GM20000 (cell line): ENCODE results near the gene JAG1.

Experiments
- DNase-seq: peaks from one replicate; pipeline ENCODE4 v3.0.0; 2012; ENCODE audit warnings: low spot score
- TF ChIP-seq, protein P1 (sequence below): IDR thresholded peaks from 2 replicates; pipeline ENCODE4 v1.5.1; 2012; ENCODE audit warnings: mild to moderate bottlenecking, control low read depth; ENCODE audit errors: extremely low read depth, missing control alignments

The JAG1 gene

DNA sequence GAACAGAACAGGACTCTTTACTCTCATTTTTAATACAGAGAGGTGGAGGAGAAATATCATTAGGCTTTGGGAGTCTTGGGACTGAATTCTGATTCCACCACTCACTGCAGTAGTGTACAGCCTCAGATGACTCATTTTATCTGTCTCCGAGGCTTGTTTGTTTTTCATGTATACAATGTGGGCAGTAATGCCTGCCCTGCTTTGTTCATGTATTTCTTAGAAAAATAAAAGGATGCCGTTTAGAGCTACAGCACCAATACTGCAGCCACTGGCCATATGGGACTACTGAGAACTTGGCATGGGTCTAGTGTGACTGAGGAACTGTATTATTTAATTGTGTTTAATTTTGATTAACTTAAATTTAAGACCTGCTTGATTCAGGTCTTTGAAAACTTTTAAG, 41.2 kb upstream of the JAG1 start:
- TF ChIP-seq, protein P1, sequence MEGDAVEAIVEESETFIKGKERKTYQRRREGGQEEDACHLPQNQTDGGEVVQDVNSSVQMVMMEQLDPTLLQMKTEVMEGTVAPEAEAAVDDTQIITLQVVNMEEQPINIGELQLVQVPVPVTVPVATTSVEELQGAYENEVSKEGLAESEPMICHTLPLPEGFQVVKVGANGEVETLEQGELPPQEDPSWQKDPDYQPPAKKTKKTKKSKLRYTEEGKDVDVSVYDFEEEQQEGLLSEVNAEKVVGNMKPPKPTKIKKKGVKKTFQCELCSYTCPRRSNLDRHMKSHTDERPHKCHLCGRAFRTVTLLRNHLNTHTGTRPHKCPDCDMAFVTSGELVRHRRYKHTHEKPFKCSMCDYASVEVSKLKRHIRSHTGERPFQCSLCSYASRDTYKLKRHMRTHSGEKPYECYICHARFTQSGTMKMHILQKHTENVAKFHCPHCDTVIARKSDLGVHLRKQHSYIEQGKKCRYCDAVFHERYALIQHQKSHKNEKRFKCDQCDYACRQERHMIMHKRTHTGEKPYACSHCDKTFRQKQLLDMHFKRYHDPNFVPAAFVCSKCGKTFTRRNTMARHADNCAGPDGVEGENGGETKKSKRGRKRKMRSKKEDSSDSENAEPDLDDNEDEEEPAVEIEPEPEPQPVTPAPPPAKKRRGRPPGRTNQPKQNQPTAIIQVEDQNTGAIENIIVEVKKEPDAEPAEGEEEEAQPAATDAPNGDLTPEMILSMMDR: no peak
- DNase-seq: no peak

DNA sequence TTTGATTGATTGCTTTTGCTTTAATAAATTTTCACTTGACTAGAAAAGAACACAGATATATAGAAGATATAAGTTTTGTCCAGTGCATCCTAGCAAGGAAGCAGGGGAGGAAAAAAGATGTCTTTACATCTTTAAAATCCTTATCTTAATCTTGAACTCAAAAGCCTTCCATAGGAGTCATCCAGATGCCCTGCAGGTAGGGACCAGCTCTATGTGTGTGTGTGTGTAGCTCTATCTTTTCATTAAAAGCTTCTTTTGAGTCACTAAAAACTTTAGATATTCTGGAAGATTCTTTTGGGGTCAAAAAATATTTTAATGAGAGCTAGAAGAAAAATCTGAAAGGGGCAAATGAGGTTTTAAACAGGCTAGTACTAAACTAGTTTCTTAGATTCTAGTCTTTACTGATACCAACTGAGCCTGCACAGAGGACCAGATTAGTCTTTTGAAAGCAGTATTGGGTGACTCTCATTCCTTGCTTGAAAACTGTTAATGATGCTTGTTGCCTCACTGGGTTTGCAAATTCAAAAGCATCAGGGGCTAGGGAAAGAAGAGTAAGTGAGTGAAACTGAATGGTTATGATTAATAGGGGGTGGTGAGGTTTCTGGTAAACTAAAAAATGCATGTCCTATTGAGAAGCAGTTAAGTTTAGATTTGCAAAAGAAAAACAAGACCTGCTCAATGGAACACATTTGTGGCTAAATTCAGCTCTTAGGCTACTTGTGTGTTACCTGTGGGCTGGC, 40.6 kb upstream of the JAG1 start:
- TF ChIP-seq, protein P1: no peak
- DNase-seq: no peak

DNA sequence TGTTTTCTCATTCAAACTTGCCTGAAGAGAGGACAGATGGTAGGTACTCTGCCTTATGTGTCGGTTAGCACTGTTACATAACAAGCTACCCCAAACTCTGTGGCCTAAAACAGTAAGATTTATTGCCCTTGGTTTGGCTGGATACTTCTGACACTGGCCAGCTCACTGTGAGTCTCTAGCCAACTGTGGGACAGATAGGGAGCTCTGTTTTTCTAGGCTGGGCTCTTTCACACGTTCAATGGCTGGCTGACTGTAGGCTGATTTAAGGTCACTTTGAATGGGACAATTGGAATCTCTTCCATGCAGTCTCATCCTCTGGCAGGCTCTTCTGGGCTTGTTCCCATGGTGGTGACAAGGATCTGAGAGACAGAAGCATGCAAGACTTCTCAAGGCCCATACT, 39.4 kb upstream of the JAG1 start:
- DNase-seq: no peak
- TF ChIP-seq, protein P1: no peak

DNA sequence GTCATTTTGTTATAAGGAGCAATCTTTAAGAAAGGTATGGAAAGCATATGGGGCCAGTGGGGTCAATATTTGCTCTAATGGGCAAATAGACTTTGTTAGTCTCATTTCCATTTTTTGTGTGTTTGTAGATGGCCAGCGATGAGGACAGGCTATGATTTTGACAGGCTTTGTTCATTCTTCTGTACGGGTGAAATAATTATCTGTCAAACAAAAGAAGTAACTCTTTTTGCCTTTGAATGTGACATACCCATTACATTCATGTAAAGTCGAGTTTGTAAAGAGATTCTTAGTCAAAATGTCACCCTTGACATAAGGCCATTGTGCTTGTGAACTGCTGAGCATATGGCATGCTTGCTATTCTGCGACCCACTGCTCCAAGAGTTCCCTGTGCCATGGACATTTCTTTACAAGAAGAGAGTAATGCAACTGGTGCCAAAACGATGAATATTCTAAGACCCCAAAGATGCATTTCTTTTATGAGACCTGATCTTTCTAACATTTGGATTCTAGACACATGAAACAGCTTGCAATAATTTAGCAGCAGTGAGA, 38.2 kb upstream of the JAG1 start:
- TF ChIP-seq, protein P1: no peak
- no peak for DNase-seq

DNA sequence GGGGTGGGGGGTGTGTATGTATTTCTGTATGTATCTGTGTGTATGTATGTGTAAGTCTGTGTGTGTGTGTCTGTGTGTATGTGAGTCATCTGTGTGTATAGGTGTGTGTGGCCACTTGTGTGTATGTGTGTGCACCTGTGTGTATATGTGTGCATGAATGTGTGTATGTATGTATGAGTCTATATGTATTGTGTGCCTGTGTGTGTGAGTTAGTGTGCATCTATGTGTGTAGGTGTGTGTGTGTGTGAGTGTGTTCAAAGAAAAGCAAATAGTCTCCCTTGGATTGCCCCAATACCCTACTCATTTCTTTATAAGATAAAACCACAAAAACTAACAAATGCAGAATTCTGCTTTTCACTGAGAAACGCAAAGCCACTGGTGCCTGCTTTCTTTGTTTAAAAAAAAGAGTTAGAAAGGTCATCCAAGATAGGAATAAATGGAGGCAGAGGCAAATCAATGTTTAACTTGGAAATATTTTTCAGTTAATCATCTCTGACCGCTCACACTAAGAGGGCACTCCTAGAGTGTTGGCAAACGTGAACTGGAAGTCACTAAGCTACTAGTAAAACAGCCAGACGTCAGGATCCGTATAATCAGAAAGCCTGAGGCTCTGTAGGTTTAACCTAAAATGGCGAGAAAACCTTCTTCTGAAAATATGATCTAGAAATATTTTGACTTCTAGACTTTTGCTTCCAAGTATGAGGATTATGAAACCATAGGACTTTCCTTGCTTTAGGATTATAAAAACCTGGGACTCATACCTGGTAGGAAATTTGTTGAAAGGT, 37.4 kb upstream of the JAG1 start:
- no peak for DNase-seq
- TF ChIP-seq, protein P1: no peak

DNA sequence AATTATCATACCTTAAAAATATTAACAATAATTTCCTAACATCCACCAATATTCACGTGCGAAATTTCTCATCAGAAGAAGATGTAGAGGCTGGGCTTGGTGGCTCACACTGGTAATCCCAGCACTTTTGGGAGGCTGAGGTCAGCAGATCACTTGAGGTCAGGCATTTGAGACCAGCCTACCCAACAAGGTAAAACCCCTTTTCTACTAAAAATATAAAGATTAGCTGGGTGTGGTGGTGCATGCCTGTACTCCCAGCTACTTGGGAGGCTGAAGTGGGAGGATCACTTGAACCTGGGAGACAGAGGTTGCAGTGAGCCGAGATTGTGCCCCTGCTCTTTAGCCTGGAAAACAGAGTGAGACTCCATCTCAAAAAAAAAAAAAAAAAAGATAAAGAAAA, 36.1 kb upstream of the JAG1 start:
- no peak for DNase-seq
- TF ChIP-seq, protein P1: no peak
